Measurements from ENCODE around the gene FDX2. TPM values are rescaled to one million over a fixed set of nuclear protein-coding genes. Genes with fewer than 3 reads are reported as not detected.

Gene FDX2
- total and polyA plus RNA-seq, 2 experiments from 2014 or later, result 28.7 to 35.0 TPM

DNA sequence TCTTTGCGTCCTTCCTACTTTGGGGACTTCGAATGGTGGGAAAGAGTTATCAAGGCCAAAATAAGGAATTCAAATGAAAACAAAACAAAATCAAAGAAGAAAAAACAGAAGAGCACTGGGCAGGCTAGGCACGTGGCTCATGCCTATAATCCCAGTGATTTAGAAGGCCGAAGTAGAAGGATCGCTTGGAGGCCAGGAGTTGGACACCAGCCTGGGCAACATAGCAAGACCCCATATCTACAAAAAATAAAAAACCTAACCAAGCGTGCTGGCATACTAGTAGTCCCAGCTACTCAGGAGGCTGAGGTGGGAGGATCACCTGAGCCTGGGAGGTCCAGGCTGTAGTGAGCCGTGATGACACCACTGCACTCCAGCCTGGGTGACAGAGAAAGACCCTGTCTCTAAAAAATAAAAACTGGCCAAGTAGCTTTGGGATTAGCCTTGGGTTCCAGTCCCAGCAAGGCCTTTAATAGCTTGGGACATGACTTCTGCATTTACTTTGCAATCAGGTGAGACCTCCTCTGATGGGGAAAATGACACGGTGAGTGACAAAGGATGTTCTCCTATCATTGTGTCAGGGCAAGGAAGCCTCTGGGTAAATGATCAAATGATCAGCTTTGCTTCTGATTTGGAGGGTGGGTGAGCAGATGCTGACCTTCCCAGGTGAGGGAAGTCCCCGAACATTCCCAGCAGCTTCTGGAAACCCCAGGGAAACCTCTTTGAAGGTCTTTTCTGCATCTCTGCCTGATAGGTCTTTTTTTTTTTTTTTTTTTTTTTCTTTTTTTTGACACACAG is 37.8 kb downstream of the FDX2 start:
- 0 out of 3 replicates have a peak, but pooled peaks cover under 1% of the 10 kb centered on the region for H3K4me1 Mint-ChIP-seq
- no peak overlapping the region for H3K27ac Mint-ChIP-seq
- Histone ChIP-seq H3K27me3 (ENCODE audit: insufficient read depth) (peaks cover under 1% of the 10 kb centered on the region; the same call in 1 of the 2 replicates), H3K27ac (ENCODE audit: low read depth) (no peak overlapping the region), H3K4me1 (ENCODE audit: insufficient read depth) (no peaks in the 10 kb centered on the region), H4K20me1 (replicated peaks; ENCODE audit: insufficient read depth) (peaks cover 6% of the 10 kb centered on the region; the same call in 1 of the 2 replicates), H3K79me2 (replicated peaks; ENCODE audit: insufficient read depth) (no peaks in the 10 kb centered on the region), H3K36me3 (ENCODE audit: insufficient read depth) (no peaks in the 10 kb centered on the region), H3K4me3 (no peak overlapping the region), H3K4me2 (no peak overlapping the region), H3K9me2 (ENCODE audit: insufficient read depth) (no peaks in the 10 kb centered on the region), H3F3A (replicated peaks; ENCODE audit: low read depth) (no peaks in the 10 kb centered on the region), H2AFZ (no peak overlapping the region)
- ATAC-seq (no peak), DNase-seq (ENCODE audit: low spot score) (no peak)
- peaks cover 5% of the 10 kb centered on the region for H3K27me3 Mint-ChIP-seq (ENCODE audit: insufficient read depth, low read depth, poor library complexity)
- no peak overlapping the region for H3K4me3 Mint-ChIP-seq
- H3K36me3 Mint-ChIP-seq (ENCODE audit: low read depth), result peaks cover 4% of the 10 kb centered on the region; the same call in 1 of the 3 replicates
- TF ChIP-seq ZNF331 (CRISPR knock-in tag; IDR thresholded peaks at IDR 0.05; ENCODE audit: low read depth), result no peak
- TF ChIP-seq POLR2AphosphoS5 (IDR thresholded peaks at IDR 0.05; ENCODE audit: low read depth), result no peak
- TF ChIP-seq JUNB (IDR thresholded peaks at IDR 0.05; ENCODE audit: unreplicated experiment), result no peak
- TF ChIP-seq, protein P1, sequence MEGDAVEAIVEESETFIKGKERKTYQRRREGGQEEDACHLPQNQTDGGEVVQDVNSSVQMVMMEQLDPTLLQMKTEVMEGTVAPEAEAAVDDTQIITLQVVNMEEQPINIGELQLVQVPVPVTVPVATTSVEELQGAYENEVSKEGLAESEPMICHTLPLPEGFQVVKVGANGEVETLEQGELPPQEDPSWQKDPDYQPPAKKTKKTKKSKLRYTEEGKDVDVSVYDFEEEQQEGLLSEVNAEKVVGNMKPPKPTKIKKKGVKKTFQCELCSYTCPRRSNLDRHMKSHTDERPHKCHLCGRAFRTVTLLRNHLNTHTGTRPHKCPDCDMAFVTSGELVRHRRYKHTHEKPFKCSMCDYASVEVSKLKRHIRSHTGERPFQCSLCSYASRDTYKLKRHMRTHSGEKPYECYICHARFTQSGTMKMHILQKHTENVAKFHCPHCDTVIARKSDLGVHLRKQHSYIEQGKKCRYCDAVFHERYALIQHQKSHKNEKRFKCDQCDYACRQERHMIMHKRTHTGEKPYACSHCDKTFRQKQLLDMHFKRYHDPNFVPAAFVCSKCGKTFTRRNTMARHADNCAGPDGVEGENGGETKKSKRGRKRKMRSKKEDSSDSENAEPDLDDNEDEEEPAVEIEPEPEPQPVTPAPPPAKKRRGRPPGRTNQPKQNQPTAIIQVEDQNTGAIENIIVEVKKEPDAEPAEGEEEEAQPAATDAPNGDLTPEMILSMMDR (conservative IDR thresholded peaks at IDR 0.05; ENCODE audit: low read depth in 2 of 2), result no peak
- TF ChIP-seq CREB1 (CRISPR knock-in tag; IDR thresholded peaks at IDR 0.05; ENCODE audit: low read depth), result no peak
- TF ChIP-seq, protein P2, sequence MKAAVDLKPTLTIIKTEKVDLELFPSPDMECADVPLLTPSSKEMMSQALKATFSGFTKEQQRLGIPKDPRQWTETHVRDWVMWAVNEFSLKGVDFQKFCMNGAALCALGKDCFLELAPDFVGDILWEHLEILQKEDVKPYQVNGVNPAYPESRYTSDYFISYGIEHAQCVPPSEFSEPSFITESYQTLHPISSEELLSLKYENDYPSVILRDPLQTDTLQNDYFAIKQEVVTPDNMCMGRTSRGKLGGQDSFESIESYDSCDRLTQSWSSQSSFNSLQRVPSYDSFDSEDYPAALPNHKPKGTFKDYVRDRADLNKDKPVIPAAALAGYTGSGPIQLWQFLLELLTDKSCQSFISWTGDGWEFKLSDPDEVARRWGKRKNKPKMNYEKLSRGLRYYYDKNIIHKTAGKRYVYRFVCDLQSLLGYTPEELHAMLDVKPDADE (IDR thresholded peaks at IDR 0.05), result no peak
- TF ChIP-seq, protein P3, sequence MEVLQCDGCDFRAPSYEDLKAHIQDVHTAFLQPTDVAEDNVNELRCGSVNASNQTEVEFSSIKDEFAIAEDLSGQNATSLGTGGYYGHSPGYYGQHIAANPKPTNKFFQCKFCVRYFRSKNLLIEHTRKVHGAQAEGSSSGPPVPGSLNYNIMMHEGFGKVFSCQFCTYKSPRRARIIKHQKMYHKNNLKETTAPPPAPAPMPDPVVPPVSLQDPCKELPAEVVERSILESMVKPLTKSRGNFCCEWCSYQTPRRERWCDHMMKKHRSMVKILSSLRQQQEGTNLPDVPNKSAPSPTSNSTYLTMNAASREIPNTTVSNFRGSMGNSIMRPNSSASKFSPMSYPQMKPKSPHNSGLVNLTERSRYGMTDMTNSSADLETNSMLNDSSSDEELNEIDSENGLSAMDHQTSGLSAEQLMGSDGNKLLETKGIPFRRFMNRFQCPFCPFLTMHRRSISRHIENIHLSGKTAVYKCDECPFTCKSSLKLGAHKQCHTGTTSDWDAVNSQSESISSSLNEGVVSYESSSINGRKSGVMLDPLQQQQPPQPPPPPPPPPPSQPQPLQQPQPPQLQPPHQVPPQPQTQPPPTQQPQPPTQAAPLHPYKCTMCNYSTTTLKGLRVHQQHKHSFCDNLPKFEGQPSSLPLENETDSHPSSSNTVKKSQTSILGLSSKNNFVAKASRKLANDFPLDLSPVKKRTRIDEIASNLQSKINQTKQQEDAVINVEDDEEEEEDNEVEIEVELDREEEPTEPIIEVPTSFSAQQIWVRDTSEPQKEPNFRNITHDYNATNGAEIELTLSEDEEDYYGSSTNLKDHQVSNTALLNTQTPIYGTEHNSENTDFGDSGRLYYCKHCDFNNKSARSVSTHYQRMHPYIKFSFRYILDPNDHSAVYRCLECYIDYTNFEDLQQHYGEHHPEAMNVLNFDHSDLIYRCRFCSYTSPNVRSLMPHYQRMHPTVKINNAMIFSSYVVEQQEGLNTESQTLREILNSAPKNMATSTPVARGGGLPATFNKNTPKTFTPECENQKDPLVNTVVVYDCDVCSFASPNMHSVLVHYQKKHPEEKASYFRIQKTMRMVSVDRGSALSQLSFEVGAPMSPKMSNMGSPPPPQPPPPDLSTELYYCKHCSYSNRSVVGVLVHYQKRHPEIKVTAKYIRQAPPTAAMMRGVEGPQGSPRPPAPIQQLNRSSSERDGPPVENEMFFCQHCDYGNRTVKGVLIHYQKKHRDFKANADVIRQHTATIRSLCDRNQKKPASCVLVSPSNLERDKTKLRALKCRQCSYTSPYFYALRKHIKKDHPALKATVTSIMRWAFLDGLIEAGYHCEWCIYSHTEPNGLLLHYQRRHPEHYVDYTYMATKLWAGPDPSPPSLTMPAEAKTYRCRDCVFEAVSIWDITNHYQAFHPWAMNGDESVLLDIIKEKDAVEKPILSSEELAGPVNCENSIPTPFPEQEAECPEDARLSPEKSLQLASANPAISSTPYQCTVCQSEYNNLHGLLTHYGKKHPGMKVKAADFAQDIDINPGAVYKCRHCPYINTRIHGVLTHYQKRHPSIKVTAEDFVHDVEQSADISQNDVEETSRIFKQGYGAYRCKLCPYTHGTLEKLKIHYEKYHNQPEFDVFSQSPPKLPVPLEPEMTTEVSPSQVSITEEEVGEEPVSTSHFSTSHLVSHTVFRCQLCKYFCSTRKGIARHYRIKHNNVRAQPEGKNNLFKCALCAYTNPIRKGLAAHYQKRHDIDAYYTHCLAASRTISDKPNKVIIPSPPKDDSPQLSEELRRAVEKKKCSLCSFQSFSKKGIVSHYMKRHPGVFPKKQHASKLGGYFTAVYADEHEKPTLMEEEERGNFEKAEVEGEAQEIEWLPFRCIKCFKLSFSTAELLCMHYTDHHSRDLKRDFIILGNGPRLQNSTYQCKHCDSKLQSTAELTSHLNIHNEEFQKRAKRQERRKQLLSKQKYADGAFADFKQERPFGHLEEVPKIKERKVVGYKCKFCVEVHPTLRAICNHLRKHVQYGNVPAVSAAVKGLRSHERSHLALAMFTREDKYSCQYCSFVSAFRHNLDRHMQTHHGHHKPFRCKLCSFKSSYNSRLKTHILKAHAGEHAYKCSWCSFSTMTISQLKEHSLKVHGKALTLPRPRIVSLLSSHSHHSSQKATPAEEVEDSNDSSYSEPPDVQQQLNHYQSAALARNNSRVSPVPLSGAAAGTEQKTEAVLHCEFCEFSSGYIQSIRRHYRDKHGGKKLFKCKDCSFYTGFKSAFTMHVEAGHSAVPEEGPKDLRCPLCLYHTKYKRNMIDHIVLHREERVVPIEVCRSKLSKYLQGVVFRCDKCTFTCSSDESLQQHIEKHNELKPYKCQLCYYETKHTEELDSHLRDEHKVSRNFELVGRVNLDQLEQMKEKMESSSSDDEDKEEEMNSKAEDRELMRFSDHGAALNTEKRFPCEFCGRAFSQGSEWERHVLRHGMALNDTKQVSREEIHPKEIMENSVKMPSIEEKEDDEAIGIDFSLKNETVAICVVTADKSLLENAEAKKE (CRISPR knock-in tag; IDR thresholded peaks at IDR 0.05), result no peak
- TF ChIP-seq EZH2 (IDR thresholded peaks at IDR 0.05; ENCODE audit: low read depth, unreplicated experiment), result no peak
- no peak for TF ChIP-seq STAT1 (IDR thresholded peaks at IDR 0.05; ENCODE audit: unreplicated experiment)
- no peak for TF ChIP-seq NANOG (IDR thresholded peaks at IDR 0.05; ENCODE audit: borderline replicate concordance)
- no peak for TF ChIP-seq ZNF114 (CRISPR knock-in tag; IDR thresholded peaks at IDR 0.05)
- no peak for TF ChIP-seq EZH2phosphoT487 (IDR thresholded peaks at IDR 0.05; ENCODE audit: unreplicated experiment)
- TF ChIP-seq, protein P4, sequence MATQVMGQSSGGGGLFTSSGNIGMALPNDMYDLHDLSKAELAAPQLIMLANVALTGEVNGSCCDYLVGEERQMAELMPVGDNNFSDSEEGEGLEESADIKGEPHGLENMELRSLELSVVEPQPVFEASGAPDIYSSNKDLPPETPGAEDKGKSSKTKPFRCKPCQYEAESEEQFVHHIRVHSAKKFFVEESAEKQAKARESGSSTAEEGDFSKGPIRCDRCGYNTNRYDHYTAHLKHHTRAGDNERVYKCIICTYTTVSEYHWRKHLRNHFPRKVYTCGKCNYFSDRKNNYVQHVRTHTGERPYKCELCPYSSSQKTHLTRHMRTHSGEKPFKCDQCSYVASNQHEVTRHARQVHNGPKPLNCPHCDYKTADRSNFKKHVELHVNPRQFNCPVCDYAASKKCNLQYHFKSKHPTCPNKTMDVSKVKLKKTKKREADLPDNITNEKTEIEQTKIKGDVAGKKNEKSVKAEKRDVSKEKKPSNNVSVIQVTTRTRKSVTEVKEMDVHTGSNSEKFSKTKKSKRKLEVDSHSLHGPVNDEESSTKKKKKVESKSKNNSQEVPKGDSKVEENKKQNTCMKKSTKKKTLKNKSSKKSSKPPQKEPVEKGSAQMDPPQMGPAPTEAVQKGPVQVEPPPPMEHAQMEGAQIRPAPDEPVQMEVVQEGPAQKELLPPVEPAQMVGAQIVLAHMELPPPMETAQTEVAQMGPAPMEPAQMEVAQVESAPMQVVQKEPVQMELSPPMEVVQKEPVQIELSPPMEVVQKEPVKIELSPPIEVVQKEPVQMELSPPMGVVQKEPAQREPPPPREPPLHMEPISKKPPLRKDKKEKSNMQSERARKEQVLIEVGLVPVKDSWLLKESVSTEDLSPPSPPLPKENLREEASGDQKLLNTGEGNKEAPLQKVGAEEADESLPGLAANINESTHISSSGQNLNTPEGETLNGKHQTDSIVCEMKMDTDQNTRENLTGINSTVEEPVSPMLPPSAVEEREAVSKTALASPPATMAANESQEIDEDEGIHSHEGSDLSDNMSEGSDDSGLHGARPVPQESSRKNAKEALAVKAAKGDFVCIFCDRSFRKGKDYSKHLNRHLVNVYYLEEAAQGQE (IDR thresholded peaks at IDR 0.05; ENCODE audit: unreplicated experiment), result no peak
- no peaks in the 10 kb centered on the region for H3K9me3 Mint-ChIP-seq
